ENCODE measurements around the gene TNFRSF6B. TPM values are rescaled to one million over a fixed set of nuclear protein-coding genes. Genes with fewer than 3 reads are reported as not detected.

The TNFRSF6B gene
- total and polyA plus RNA-seq, 7 donors, result 0.56 to 16.1 (median 1.9) TPM; not detected in 1

GRCh38 chr20:63708301-63709148, 12.1 kb downstream of the TNFRSF6B start:
- Histone ChIP-seq H3K9me3 (no peaks in the 10 kb centered on the region), H3K27ac (peak overlapping the region; percentile 92), H3K4me3 (peak overlapping the region; percentile 97), H3K4me1 (peaks cover 16% of the 10 kb centered on the region), H3K36me3 (ENCODE audit: insufficient read depth in 1 of 2, low read depth in 1 of 2) (peaks cover 3 to 74% of the 10 kb centered on the region in 2 donors), H3K27me3 (ENCODE audit: insufficient read depth in 3 of 3, low read length in 2 of 3) (no peaks in the 10 kb centered on the region)
- ATAC-seq (no peak), DNase-seq (peak; percentile 25 to 53)
- TF ChIP-seq, protein P1, sequence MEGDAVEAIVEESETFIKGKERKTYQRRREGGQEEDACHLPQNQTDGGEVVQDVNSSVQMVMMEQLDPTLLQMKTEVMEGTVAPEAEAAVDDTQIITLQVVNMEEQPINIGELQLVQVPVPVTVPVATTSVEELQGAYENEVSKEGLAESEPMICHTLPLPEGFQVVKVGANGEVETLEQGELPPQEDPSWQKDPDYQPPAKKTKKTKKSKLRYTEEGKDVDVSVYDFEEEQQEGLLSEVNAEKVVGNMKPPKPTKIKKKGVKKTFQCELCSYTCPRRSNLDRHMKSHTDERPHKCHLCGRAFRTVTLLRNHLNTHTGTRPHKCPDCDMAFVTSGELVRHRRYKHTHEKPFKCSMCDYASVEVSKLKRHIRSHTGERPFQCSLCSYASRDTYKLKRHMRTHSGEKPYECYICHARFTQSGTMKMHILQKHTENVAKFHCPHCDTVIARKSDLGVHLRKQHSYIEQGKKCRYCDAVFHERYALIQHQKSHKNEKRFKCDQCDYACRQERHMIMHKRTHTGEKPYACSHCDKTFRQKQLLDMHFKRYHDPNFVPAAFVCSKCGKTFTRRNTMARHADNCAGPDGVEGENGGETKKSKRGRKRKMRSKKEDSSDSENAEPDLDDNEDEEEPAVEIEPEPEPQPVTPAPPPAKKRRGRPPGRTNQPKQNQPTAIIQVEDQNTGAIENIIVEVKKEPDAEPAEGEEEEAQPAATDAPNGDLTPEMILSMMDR (IDR thresholded peaks at IDR 0.05), result no peak
- intact Hi-C loops (cut with DNase I), result loop anchor here in 1 of 2 donors (2.0 kb wide), 2 partner anchors 30 to 50 kb away; partner anchors contain the start of genes RTEL1 and SLC2A4RG
- 20 to 32% (median 23%) methylated on average over 41 to 66 of the region's 67 CpGs for WGBS, 3 donors

GRCh38 chr20:63709149-63709527, 12.7 kb downstream of the TNFRSF6B start:
- WGBS, 3 donors, result 87 to 90% (median 89%) methylated on average over 17 of the region's 17 CpGs
- Histone ChIP-seq H3K4me1 (peaks cover 16% of the 10 kb centered on the region), H3K36me3 (ENCODE audit: insufficient read depth in 1 of 2, low read depth in 1 of 2) (peaks cover 3 to 73% of the 10 kb centered on the region in 2 donors), H3K9me3 (no peaks in the 10 kb centered on the region), H3K4me3 (peak overlapping the region; percentile 97), H3K27me3 (ENCODE audit: insufficient read depth in 3 of 3, low read length in 2 of 3) (no peaks in the 10 kb centered on the region), H3K27ac (no peak overlapping the region)
- ATAC-seq, result no peak
- no peak for DNase-seq
- TF ChIP-seq, protein P1 (IDR thresholded peaks at IDR 0.05), result no peak
- intact Hi-C loops (cut with DNase I), result loop anchor here in 1 of 2 donors (2.0 kb wide), 2 partner anchors 30 to 50 kb away; partner anchors contain the start of genes RTEL1 and SLC2A4RG

DNA sequence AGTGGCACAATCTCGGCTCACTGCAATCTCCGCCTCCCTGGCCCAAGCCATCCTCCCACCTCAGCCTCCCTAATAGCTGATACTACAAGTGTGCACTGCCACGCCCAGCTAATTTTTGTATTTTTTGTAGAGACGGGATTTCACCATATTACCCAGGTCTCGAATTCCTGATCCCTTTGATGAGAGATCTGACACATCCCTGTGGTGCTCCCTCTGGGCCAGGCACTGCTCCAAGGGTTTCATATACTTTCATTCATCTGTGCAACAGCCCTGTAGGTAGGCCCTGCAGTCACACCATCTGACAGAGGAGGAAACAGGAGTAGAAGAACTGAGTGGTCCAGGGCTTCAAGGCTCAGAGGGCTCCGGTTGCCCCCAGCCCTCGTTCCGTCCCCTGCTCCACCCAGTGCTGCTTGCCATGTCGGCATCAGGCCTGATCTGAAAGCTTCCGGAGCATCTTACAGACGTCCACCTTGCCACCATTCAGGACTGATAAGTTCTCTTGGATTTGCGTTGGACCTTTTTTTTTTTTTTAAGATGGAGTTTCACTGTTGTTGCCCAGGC, 14.7 kb downstream of the TNFRSF6B start:
- H3K27ac ChIP-seq, result no peak overlapping the region
- TF ChIP-seq, protein P1 (IDR thresholded peaks at IDR 0.05), result no peak
- ATAC-seq (no peak), DNase-seq (no peak)
- no peaks in the 10 kb centered on the region for H3K27me3 ChIP-seq (ENCODE audit: insufficient read depth in 3 of 3, low read length in 2 of 3)
- peaks cover 15% of the 10 kb centered on the region for H3K4me1 ChIP-seq
- no peak overlapping the region for H3K4me3 ChIP-seq
- WGBS, 3 donors, result 81 to 89% (median 81%) methylated on average over 12 of the region's 12 CpGs
- H3K36me3 ChIP-seq (ENCODE audit: insufficient read depth in 1 of 2, low read depth in 1 of 2), result peaks cover 3 to 65% of the 10 kb centered on the region in 2 donors
- intact Hi-C loops (cut with DNase I), result no loop called here
- H3K9me3 ChIP-seq, result no peaks in the 10 kb centered on the region

- intact Hi-C loops (cut with DNase I), result no loop called here
- TF ChIP-seq, protein P1 (IDR thresholded peaks at IDR 0.05), result no peak
- peaks cover 3 to 63% of the 10 kb centered on the region in 2 donors for H3K36me3 ChIP-seq (ENCODE audit: insufficient read depth in 1 of 2, low read depth in 1 of 2)
Measured at GRCh38 chr20:63712191-63712590, 15.7 kb downstream of the TNFRSF6B start.

More at GRCh38 chr20:63712191-63712590, 15.7 kb downstream of the TNFRSF6B start:
- 100% methylated on average over 1 of the region's 1 CpG for WGBS, 3 donors
- Histone ChIP-seq H3K27me3 (ENCODE audit: insufficient read depth in 3 of 3, low read length in 2 of 3) (no peaks in the 10 kb centered on the region), H3K27ac (no peak overlapping the region), H3K4me1 (peaks cover 12% of the 10 kb centered on the region), H3K4me3 (no peak overlapping the region), H3K9me3 (no peaks in the 10 kb centered on the region)
- ATAC-seq (no peak), DNase-seq (no peak)

Data from psoas muscle (tissue), 8 donors.